Effector memory CD4-positive, alpha-beta T cell (primary cell): ENCODE data around the gene GLO1.

Source experiments
- DNase-seq, 3 donors: peaks; one replicate each; pipeline ENCODE4 v3.0.0-alpha.2; 2020
- H3K27ac ChIP-seq: 2 replicates; pipeline ENCODE4 v1.7.0; 2013; ENCODE audit warnings: mild to moderate bottlenecking, low read length, moderate library complexity; ENCODE audit not compliant: insufficient read depth, poor library complexity, severe bottlenecking
- H3K27me3 ChIP-seq: replicated peaks from 2 replicates; pipeline ENCODE4 v1.7.0; 2013; ENCODE audit warnings: mild to moderate bottlenecking, low read length; ENCODE audit not compliant: insufficient read depth, control insufficient read depth, poor library complexity, severe bottlenecking
- H3K36me3 ChIP-seq: 2 replicates; pipeline ENCODE4 v1.7.0; 2013; ENCODE audit warnings: mild to moderate bottlenecking, low read length, moderate library complexity; ENCODE audit not compliant: control insufficient read depth, insufficient read depth
- H3K4me1 ChIP-seq: 2 replicates; pipeline ENCODE4 v1.7.0; 2013; ENCODE audit warnings: low read length, mild to moderate bottlenecking; ENCODE audit not compliant: control insufficient read depth, insufficient read depth, poor library complexity, severe bottlenecking
- H3K4me3 ChIP-seq: 2 replicates; pipeline ENCODE4 v1.7.0; 2013; ENCODE audit warnings: low read length, low read depth, mild to moderate bottlenecking; ENCODE audit not compliant: insufficient read depth, poor library complexity, severe bottlenecking
- H3K9me3 ChIP-seq: 2 replicates; pipeline ENCODE4 v1.7.0; 2013; ENCODE audit warnings: mild to moderate bottlenecking, low read length, moderate library complexity; ENCODE audit not compliant: control insufficient read depth

GLO1 gene

GRCh38 chr6:38646166-38646878, 56.6 kb downstream of the GLO1 start:
- Histone ChIP-seq H3K36me3 (no peaks in the 10 kb centered on the region), H3K27me3 (no peaks in the 10 kb centered on the region), H3K9me3 (no peaks in the 10 kb centered on the region), H3K4me1 (no peaks in the 10 kb centered on the region), H3K4me3 (no peak overlapping the region), H3K27ac (no peak overlapping the region)
- DNase-seq = no peak

- Histone ChIP-seq H3K36me3 (no peaks in the 10 kb centered on the region), H3K9me3 (no peaks in the 10 kb centered on the region), H3K27me3 (no peaks in the 10 kb centered on the region), H3K4me3 (no peak overlapping the region), H3K4me1 (peaks cover 9% of the 10 kb centered on the region), H3K27ac (no peak overlapping the region)
- no peak for DNase-seq
Observed at GRCh38 chr6:38644951-38645350, 58.0 kb downstream of the GLO1 start.

- DNase-seq = no peak
- Histone ChIP-seq H3K27ac (peak overlapping the region; percentile 96), H3K4me1 (peaks cover 14% of the 10 kb centered on the region), H3K27me3 (no peaks in the 10 kb centered on the region), H3K9me3 (no peaks in the 10 kb centered on the region), H3K36me3 (no peaks in the 10 kb centered on the region), H3K4me3 (peak overlapping the region; percentile 75)
Observed at GRCh38 chr6:38640216-38640909, 62.6 kb downstream of the GLO1 start.

GRCh38 chr6:38639498-38640215, 63.3 kb downstream of the GLO1 start, which contains the start of gene BTBD9:
BTBD9 (minus strand) TSS chr6:38639929.
- Histone ChIP-seq H3K4me1 (peaks cover 14% of the 10 kb centered on the region), H3K27me3 (no peaks in the 10 kb centered on the region), H3K9me3 (no peaks in the 10 kb centered on the region), H3K36me3 (no peaks in the 10 kb centered on the region), H3K27ac (peak within 1 kb of the TSS; percentile 96), H3K4me3 (peak within 1 kb of the TSS; percentile 75)
- peak; percentile 69 to 76 (median 71) for DNase-seq

- H3K4me1 ChIP-seq = peaks cover 14% of the 10 kb centered on the region
- H3K4me3 ChIP-seq = peak overlapping the region; percentile 75
- DNase-seq = peak; percentile 38 to 50 (median 44)
- peak overlapping the region; percentile 96 for H3K27ac ChIP-seq
- H3K9me3 ChIP-seq = no peaks in the 10 kb centered on the region
- H3K36me3 ChIP-seq = no peaks in the 10 kb centered on the region
- no peaks in the 10 kb centered on the region for H3K27me3 ChIP-seq
Observed at GRCh38 chr6:38638941-38639497, 63.9 kb downstream of the GLO1 start.

- no peaks in the 10 kb centered on the region for H3K9me3 ChIP-seq
- no peaks in the 10 kb centered on the region for H3K27me3 ChIP-seq
- H3K36me3 ChIP-seq = no peaks in the 10 kb centered on the region
- DNase-seq = no peak
- peaks cover 14% of the 10 kb centered on the region for H3K4me1 ChIP-seq
- H3K4me3 ChIP-seq = no peak overlapping the region
- no peak overlapping the region for H3K27ac ChIP-seq
Observed at GRCh38 chr6:38637756-38638155, 65.2 kb downstream of the GLO1 start.

GRCh38 chr6:38636027-38636426, 66.9 kb downstream of the GLO1 start:
- H3K4me3 ChIP-seq = no peak overlapping the region
- H3K27me3 ChIP-seq = no peaks in the 10 kb centered on the region

GRCh38 chr6:38634518-38634917, 68.4 kb downstream of the GLO1 start:
- Histone ChIP-seq H3K4me3 (no peak overlapping the region), H3K27me3 (no peaks in the 10 kb centered on the region), H3K36me3 (no peaks in the 10 kb centered on the region), H3K4me1 (peaks cover 5% of the 10 kb centered on the region), H3K27ac (no peak overlapping the region), H3K9me3 (no peaks in the 10 kb centered on the region)
- no peak for DNase-seq

More at GRCh38 chr6:38636027-38636426, 66.9 kb downstream of the GLO1 start:
- DNase-seq = no peak
- H3K36me3 ChIP-seq = no peaks in the 10 kb centered on the region
- peaks cover 13% of the 10 kb centered on the region for H3K4me1 ChIP-seq
- no peak overlapping the region for H3K27ac ChIP-seq
- no peaks in the 10 kb centered on the region for H3K9me3 ChIP-seq

- Histone ChIP-seq H3K4me1 (no peaks in the 10 kb centered on the region), H3K36me3 (no peaks in the 10 kb centered on the region), H3K9me3 (no peaks in the 10 kb centered on the region), H3K27me3 (no peaks in the 10 kb centered on the region), H3K27ac (no peak overlapping the region), H3K4me3 (no peak overlapping the region)
- no peak for DNase-seq
Observed at GRCh38 chr6:38632490-38632889, 70.5 kb downstream of the GLO1 start.
